Body of pancreas (tissue), 4 donors: Measurements from ENCODE around the gene SLC25A12.

Source experiments
- POLR2A ChIP-seq, 3 donors: fragments of 450-650 bp; IDR thresholded peaks; one replicate each; pipeline ENCODE4 v1.6.1; 2016; ENCODE audit warnings: antibody characterized with exemption in 3 of 3, mild to moderate bottlenecking in 2 of 3
- TF ChIP-seq, protein P1 (sequence below), 7 experiments: fragments of 450-650 bp in 4 of 7; fragments of 200-600 bp in 3 of 7; sonication (generic) in 3 of 7; IDR thresholded peaks; one replicate each; pipeline ENCODE4 v1.5.1; 2016 to 2019; ENCODE audit warnings: antibody characterized with exemption in 7 of 7

DNA sequence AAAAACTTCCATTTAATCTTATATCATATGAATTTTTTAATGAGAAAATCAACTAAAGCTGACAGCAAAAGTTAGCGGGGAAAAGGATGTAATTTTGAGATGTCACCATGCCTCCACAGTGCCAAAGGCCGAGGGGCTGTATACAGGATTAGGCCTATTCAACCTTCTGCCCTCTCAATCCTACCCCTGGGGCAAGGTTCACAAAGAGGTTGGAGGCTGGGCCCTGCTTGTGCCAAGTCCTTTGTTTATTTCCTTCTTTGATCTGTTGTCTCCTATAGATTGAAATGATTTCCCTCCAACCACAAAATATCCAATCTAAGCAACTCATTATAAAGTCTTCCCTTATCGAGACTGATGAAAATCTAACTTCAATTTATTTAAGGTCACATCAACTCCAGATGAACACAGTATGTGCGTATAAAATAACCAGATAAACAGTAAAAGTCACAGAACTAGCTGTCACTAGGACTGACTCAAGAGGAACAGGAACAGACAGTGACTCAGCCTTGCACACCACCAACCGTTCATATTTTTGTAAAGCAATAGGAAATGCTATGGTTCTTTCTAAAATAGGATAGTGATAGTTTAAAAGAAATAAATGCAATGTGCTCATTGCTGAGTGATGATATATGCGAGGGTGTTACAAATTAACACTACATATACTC is 95.8 kb downstream of the SLC25A12 start:
- TF ChIP-seq, protein P1, sequence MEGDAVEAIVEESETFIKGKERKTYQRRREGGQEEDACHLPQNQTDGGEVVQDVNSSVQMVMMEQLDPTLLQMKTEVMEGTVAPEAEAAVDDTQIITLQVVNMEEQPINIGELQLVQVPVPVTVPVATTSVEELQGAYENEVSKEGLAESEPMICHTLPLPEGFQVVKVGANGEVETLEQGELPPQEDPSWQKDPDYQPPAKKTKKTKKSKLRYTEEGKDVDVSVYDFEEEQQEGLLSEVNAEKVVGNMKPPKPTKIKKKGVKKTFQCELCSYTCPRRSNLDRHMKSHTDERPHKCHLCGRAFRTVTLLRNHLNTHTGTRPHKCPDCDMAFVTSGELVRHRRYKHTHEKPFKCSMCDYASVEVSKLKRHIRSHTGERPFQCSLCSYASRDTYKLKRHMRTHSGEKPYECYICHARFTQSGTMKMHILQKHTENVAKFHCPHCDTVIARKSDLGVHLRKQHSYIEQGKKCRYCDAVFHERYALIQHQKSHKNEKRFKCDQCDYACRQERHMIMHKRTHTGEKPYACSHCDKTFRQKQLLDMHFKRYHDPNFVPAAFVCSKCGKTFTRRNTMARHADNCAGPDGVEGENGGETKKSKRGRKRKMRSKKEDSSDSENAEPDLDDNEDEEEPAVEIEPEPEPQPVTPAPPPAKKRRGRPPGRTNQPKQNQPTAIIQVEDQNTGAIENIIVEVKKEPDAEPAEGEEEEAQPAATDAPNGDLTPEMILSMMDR (IDR thresholded peaks at IDR 0.05): no peak
- TF ChIP-seq POLR2A (IDR thresholded peaks at IDR 0.05): no peak
